HCT116 (cell line): ENCODE measurements around the gene PAEP. TPM values are rescaled to one million over a fixed set of nuclear protein-coding genes. Genes with fewer than 3 reads are reported as not detected.

ENCODE experiments used
- ATAC-seq: fragments of 200-7000 bp; cut with Tn5 transposase; 2 replicates; pipeline ENCODE4 v1.9.1; 2020; ENCODE audit warnings: mild to moderate bottlenecking, moderate library complexity
- BruUV-seq: library from RNA; stranded (reverse); fragments of 400-500 nt; replicated peaks from 2 replicates; lab custom pipeline; 2021; lab: Mats Ljungman, UMichigan
- CTCF ChIA-PET: fragments of 300-600 bp; sonication (Branson Sonifier 250); formaldehyde crosslinking; loops from one replicate; lab custom pipeline; 2021; ENCODE audit warnings: antibody characterized with exemption; lab: Charles Lee
- POLR2A ChIA-PET: fragments of 300-600, 350-600 bp; sonication (Branson Sonifier 250); formaldehyde crosslinking; loops from one replicate; lab custom pipeline; 2021; ENCODE audit warnings: antibody characterized with exemption; lab: Charles Lee
- RAD21 ChIA-PET, 2 experiments: fragments of 300-600 bp; sonication (Branson Sonifier 250); formaldehyde crosslinking; loops; one replicate each; lab custom pipeline; 2023; ENCODE audit warnings: low total read pairs in 2 of 2; ENCODE audit not compliant: uncharacterized antibody in 2 of 2, unreplicated experiment in 2 of 2, low non-redundant PET in 1 of 2; lab: Charles Lee
- DNase-seq: peaks from one replicate; pipeline ENCODE4 v3.0.0-alpha.2; 2010; ENCODE audit warnings: low read depth, low spot score
- H2AFZ ChIP-seq: fragments of 200-600 bp; shearing (Covaris generic), sonication (generic); 2 replicates; pipeline ENCODE4 v1.6.1; 2017; ENCODE audit warnings: low read depth, mixed run types, mixed read lengths, antibody characterized with exemption, low read length; ENCODE audit not compliant: poor library complexity, severe bottlenecking
- H3K27ac ChIP-seq: 2 replicates; pipeline ENCODE4 v1.5.1; 2012; ENCODE audit warnings: low read depth, low read length
- H3K27me3 ChIP-seq: fragments of 200-600 bp; sonication (generic); 2 replicates; pipeline ENCODE4 v1.6.1; 2016; ENCODE audit warnings: mixed run types, low read length, mixed read lengths; ENCODE audit not compliant: insufficient read depth
- H3K36me3 ChIP-seq, 2 experiments: fragments of 200-500 bp in 1 of 2; fragments of 200-600 bp in 1 of 2; sonication (Bioruptor generic) in 1 of 2; sonication (generic) in 1 of 2; 2 replicates each; pipeline versions ENCODE4 v1.5.1 to v1.6.1; 2014 to 2016; ENCODE audit warnings: low read length in 2 of 2, inconsistent platforms in 1 of 2, mixed read lengths in 1 of 2, mixed run types in 1 of 2; ENCODE audit not compliant: insufficient read depth in 2 of 2, control insufficient read depth in 1 of 2
- H3K4me1 ChIP-seq, 2 experiments: fragments of 200-600 bp in 1 of 2; sonication (generic) in 1 of 2; 2 replicates each; pipeline versions ENCODE4 v1.5.1 to v1.6.1; 2012 to 2017; ENCODE audit warnings: low read length in 2 of 2, inconsistent platforms in 1 of 2, mild to moderate bottlenecking in 1 of 2, mixed read lengths in 1 of 2, mixed run types in 1 of 2, moderate library complexity in 1 of 2; ENCODE audit not compliant: insufficient read depth in 2 of 2, control insufficient read depth in 1 of 2
- H3K4me2 ChIP-seq: fragments of 200-600 bp; sonication (generic); 2 replicates; pipeline ENCODE4 v1.6.1; 2017; ENCODE audit warnings: mixed run types, low read length, mixed read lengths
- H3K4me3 ChIP-seq, 2 experiments: fragments of 200-600 bp in 1 of 2; sonication (generic) in 1 of 2; replicated peaks in 1 of 2; 2 replicates each; pipeline ENCODE4 v1.5.1; 2011 to 2016; ENCODE audit warnings: low read length in 2 of 2, control low read depth in 1 of 2, low read depth in 1 of 2, mild to moderate bottlenecking in 1 of 2, mixed read lengths in 1 of 2, mixed run types in 1 of 2
- H3K79me2 ChIP-seq: fragments of 200-600 bp; sonication (generic); 2 replicates; pipeline ENCODE4 v1.6.1; 2017; ENCODE audit warnings: mild to moderate bottlenecking, mixed run types, low read length, moderate library complexity, mixed read lengths; ENCODE audit not compliant: insufficient read depth
- H3K9ac ChIP-seq: fragments of 200-600 bp; sonication (generic); 2 replicates; pipeline ENCODE4 v1.6.1; 2016; ENCODE audit warnings: low read length, mixed read lengths
- H3K9me2 ChIP-seq: fragments of 200-600 bp; sonication (generic), shearing (Covaris generic); 2 replicates; pipeline ENCODE4 v1.6.1; 2017; ENCODE audit warnings: mixed run types, mild to moderate bottlenecking, moderate library complexity; ENCODE audit not compliant: insufficient read depth
- H3K9me3 ChIP-seq, 2 experiments: fragments of 200-500 bp in 1 of 2; fragments of 200-600 bp in 1 of 2; sonication (Bioruptor generic) in 1 of 2; sonication (generic) in 1 of 2; 2 replicates each; pipeline ENCODE4 v1.6.1; 2014 to 2017; ENCODE audit warnings: low read length in 2 of 2, mixed read lengths in 2 of 2, inconsistent platforms in 1 of 2, low read depth in 1 of 2, mild to moderate bottlenecking in 1 of 2, mixed run types in 1 of 2, moderate library complexity in 1 of 2; ENCODE audit not compliant: control insufficient read depth in 1 of 2, insufficient read depth in 1 of 2
- H4K20me1 ChIP-seq: fragments of 200-600 bp; sonication (generic), shearing (Covaris generic); 2 replicates; pipeline ENCODE4 v1.6.1; 2017; ENCODE audit warnings: mixed run types, mild to moderate bottlenecking, moderate library complexity; ENCODE audit not compliant: insufficient read depth
- CBX3 ChIP-seq: IDR thresholded peaks from 2 replicates; pipeline ENCODE4 v1.6.1; 2012; ENCODE audit warnings: low read depth
- EGR1 ChIP-seq: IDR thresholded peaks from 2 replicates; pipeline ENCODE4 v1.6.1; 2012; ENCODE audit warnings: low read depth
- ELF1 ChIP-seq: IDR thresholded peaks from 2 replicates; pipeline ENCODE4 v1.6.1; 2012; ENCODE audit warnings: low read depth, borderline replicate concordance
- EZH2 ChIP-seq: fragments of 200-600 bp; sonication (generic); IDR thresholded peaks from 2 replicates; pipeline ENCODE4 v1.6.1; 2017; ENCODE audit warnings: antibody characterized with exemption, mixed run types
- EZH2phosphoT487 ChIP-seq: fragments of 200-600 bp; IDR thresholded peaks from 2 replicates; pipeline ENCODE4 v1.6.1; 2018; ENCODE audit warnings: antibody characterized with exemption, borderline replicate concordance
- POLR2A ChIP-seq: IDR thresholded peaks from 2 replicates; pipeline ENCODE4 v1.7.0; 2011; ENCODE audit warnings: borderline replicate concordance; ENCODE audit not compliant: insufficient read depth, insufficient read length; ENCODE audit errors: extremely low read depth
- RAD21 ChIP-seq: IDR thresholded peaks from 2 replicates; pipeline ENCODE4 v1.6.1; 2012; ENCODE audit warnings: low read depth, mild to moderate bottlenecking
- SP1 ChIP-seq: IDR thresholded peaks from 2 replicates; pipeline ENCODE4 v1.6.1; 2012; ENCODE audit warnings: low read depth
- SRF ChIP-seq: IDR thresholded peaks from 2 replicates; pipeline ENCODE4 v1.6.1; 2012; ENCODE audit warnings: low read depth
- ZNF274 ChIP-seq: fragments of 200-500 bp; sonication (Bioruptor generic); IDR thresholded peaks from 2 replicates; pipeline ENCODE4 v1.6.1; 2014; ENCODE audit warnings: mild to moderate bottlenecking, low read depth, low read length, inconsistent platforms
- intact Hi-C: fragments of 100-400 bp; cut with micrococcal nuclease; formaldehyde crosslinking; loops from 2 replicates; pipeline ENCODE4 v1.10.0; 2022
- total RNA-seq: library from RNA; stranded (reverse); gene quantifications from one replicate; pipeline ENCODE4 v1.2.1, GENCODE V29; 2021; ENCODE audit not compliant: unreplicated experiment
- TF ChIP-seq, protein P1 (sequence below): IDR thresholded peaks from 2 replicates; pipeline ENCODE4 v1.6.1; 2011; ENCODE audit warnings: mild to moderate bottlenecking, low read length, moderate library complexity; ENCODE audit not compliant: insufficient replicate concordance; ENCODE audit errors: extremely low read depth
- TF ChIP-seq, protein P2 (sequence below): IDR thresholded peaks from 2 replicates; pipeline ENCODE4 v1.6.1; 2012; ENCODE audit warnings: low read depth

The PAEP gene
- total RNA-seq, 1 experiment from 2014 or later = not detected

DNA sequence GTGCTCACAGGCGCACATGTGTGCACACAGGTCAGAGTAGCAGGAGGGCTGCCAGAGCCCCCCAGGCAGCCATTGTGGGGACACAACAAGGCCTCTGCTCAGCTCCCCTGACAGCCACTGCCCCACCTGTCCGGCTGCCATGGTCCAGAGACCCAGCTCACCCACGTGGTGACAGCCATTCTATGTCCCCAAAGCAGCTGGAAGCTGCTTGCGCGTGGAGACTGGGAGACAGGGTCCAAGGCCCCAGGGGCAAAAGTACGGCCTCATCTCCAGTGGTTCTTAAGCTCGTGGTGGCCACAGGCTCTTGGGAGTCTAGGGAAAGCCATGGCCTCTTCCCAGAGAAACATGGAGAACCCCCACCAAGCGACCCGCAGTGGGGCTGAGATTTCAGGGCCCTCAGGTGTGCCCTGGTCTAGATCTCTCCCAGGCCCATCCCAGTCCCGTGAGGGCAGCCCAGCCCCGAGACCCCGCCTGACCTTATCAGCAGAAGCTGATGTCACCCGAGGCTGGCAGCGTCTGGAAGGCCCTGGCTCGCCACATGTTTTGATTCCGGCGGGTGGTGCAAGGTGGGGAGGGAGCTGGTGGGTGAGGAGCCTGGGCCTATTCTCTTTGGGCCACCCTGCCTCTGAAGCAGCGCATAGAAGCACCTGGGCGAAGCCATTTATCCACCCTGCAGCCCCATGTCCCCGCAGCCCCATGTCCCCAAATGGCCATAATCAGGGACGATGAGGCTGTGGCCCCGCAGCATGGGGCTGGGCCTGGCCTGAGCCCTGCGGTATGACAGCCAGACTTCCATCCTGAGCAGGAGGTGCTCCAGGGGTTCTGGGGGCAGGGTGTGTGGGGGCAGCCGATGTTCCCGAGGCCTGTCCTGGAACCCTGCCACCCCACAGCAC lies 46.1 kb downstream of the PAEP start (continued):
- TF ChIP-seq, protein P1, sequence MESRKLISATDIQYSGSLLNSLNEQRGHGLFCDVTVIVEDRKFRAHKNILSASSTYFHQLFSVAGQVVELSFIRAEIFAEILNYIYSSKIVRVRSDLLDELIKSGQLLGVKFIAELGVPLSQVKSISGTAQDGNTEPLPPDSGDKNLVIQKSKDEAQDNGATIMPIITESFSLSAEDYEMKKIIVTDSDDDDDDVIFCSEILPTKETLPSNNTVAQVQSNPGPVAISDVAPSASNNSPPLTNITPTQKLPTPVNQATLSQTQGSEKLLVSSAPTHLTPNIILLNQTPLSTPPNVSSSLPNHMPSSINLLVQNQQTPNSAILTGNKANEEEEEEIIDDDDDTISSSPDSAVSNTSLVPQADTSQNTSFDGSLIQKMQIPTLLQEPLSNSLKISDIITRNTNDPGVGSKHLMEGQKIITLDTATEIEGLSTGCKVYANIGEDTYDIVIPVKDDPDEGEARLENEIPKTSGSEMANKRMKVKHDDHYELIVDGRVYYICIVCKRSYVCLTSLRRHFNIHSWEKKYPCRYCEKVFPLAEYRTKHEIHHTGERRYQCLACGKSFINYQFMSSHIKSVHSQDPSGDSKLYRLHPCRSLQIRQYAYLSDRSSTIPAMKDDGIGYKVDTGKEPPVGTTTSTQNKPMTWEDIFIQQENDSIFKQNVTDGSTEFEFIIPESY = no peak
- TF ChIP-seq ZNF274 (no peak), SRF (no peak), RAD21 (no peak), EZH2 (no peak), CBX3 (no peak), SP1 (no peak)
- TF ChIP-seq, all 23 proteins: peak for 0

DNA sequence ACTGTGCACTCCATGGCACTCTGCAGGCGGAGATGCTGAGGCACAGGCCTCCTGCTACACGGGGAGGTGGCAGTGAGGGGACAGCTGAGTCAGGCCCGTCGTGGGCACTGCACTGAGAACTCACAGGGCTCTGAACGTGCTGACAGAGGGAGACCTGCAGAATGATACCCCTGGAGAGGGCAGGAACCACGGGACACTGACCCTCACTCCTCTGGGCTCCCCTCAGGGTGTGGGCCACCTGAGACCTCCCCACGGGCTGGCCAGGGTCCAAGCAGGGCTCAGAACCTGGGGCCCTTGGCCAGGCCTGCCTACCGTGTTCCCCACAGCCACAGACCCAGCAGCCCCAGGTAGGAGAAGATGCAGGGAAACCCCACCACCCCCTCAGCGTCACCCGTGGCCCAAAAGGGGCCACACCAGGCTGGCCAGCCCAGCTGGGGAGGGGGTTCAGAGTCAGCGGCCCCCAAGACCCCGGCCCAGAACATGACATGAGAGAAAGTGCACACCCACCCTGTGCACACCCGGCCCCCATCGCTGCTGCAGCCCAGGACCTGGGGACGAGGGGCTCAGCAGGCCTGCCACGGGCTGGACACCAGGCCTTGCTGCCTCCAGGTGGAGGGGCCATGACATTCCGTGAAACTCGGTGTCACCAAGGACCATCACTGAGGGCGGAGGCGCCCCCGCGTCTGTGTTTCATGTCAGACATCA lies 46.9 kb downstream of the PAEP start:
- POLR2A ChIA-PET = no interaction called here
- Histone ChIP-seq H4K20me1 (no peaks in the 10 kb centered on the region), H3K4me1 (no peaks in the 10 kb centered on the region; a peak in 1 of 4 replicates), H3K9me3 (no peaks in the 10 kb centered on the region), H3K36me3 (no peaks in the 10 kb centered on the region), H3K4me2 (no peak overlapping the region), H3K27me3 (no peaks in the 10 kb centered on the region), H3K79me2 (no peaks in the 10 kb centered on the region), H3K9ac (no peak overlapping the region), H3K9me2 (no peaks in the 10 kb centered on the region), H3K4me3 (no peak overlapping the region), H2AFZ (no peak overlapping the region), H3K27ac (no peak overlapping the region)
- no TSS peak for BruUV-seq
- CTCF ChIA-PET = interaction anchor here (0.6 kb wide), 1 partner anchor 89 kb away, joined by 3 read pairs; no protein-coding TSS in a partner anchor
- ATAC-seq (no peak), DNase-seq (no peak)
- intact Hi-C loops = loop anchor here (10.0 kb wide), 2 partner anchors 116 to 356 kb away; partner anchors contain the start of gene UBAC1
- RAD21 ChIA-PET = no interaction called here
- TF ChIP-seq RAD21 (no peak), POLR2A (no peak), EZH2phosphoT487 (no peak), ELF1 (no peak), EGR1 (no peak)
- TF ChIP-seq, protein P1 = no peak
- TF ChIP-seq, protein P2, sequence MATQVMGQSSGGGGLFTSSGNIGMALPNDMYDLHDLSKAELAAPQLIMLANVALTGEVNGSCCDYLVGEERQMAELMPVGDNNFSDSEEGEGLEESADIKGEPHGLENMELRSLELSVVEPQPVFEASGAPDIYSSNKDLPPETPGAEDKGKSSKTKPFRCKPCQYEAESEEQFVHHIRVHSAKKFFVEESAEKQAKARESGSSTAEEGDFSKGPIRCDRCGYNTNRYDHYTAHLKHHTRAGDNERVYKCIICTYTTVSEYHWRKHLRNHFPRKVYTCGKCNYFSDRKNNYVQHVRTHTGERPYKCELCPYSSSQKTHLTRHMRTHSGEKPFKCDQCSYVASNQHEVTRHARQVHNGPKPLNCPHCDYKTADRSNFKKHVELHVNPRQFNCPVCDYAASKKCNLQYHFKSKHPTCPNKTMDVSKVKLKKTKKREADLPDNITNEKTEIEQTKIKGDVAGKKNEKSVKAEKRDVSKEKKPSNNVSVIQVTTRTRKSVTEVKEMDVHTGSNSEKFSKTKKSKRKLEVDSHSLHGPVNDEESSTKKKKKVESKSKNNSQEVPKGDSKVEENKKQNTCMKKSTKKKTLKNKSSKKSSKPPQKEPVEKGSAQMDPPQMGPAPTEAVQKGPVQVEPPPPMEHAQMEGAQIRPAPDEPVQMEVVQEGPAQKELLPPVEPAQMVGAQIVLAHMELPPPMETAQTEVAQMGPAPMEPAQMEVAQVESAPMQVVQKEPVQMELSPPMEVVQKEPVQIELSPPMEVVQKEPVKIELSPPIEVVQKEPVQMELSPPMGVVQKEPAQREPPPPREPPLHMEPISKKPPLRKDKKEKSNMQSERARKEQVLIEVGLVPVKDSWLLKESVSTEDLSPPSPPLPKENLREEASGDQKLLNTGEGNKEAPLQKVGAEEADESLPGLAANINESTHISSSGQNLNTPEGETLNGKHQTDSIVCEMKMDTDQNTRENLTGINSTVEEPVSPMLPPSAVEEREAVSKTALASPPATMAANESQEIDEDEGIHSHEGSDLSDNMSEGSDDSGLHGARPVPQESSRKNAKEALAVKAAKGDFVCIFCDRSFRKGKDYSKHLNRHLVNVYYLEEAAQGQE = no peak
